HK-2 (cell line): ENCODE results near the gene CEP112.
"Not testable (repeated sequence)": the region's sequence is repeated elsewhere in the genome, so short reads cannot be mapped to it uniquely, and the experiment has no call there.

Source experiments
- DNase-seq: peaks from one replicate; pipeline ENCODE4 v3.0.0-alpha.2; 2018; ENCODE audit not compliant: unreplicated experiment

CEP112 gene

DNA sequence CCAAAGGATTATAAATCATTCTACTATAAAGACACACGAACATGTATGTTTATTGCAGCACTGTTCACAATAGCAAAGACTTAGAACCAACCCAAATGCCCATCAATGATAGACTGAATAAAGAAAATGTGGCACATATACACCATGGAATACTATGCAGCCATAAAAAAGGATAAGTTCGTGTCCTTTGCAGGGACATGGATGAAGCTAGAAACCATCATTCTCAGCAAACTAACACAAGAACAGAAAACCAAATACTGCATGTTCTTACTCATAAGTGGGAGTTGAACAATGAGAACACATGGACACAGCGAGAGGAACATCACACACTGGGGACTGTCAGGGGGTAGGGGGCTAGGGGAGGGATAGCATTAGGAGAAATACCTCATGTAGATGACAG is 111.3 kb downstream of the CEP112 start:
- DNase-seq = not testable (repeated sequence)

GRCh38 chr17:66076546-66077190 is 115.3 kb downstream of the CEP112 start:
- DNase-seq = no peak

DNA sequence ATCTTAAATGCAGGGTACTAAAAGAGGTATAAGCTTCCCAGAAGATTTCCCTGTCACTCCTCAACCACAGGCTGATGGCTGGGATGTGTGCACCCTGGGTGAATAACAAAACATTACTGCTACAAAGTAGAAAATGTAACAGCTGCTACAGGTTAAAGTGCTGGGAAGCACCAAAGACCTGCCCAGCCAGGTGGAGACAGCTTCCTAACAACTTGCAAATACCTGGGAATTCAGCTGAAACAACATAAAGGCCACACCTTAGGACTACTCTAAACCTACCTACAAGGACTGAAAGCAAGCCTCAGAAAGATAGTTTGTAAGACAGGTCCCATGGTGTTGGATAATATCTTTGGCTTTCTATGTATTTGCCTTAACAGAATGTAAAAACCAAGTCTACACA is 118.5 kb downstream of the CEP112 start:
- no peak for DNase-seq

DNA sequence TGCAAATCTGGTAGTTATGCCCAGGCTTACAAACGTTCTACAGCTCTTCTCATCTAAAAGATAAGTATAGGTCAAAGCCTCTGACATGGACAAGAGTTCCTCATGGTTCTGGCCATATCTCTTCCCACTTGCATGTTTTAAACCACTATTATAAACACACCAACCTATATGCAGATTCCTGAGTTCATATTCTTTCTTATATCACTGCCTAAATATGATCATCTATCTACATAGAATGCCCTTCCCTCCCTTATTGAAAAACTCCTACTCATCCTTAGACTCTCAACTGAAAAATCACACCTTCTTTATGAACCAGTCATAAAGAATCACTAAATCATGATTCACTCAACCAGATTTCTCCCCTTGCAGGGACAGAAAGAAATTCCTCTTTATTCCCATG is 128.2 kb downstream of the CEP112 start:
- no peak for DNase-seq

GRCh38 chr17:66056148-66056547 is 135.8 kb downstream of the CEP112 start:
- DNase-seq = no peak

- no peak for DNase-seq
These were observed 137.7 kb downstream of the CEP112 start for GRCh38 chr17:66054242-66054641.

DNA sequence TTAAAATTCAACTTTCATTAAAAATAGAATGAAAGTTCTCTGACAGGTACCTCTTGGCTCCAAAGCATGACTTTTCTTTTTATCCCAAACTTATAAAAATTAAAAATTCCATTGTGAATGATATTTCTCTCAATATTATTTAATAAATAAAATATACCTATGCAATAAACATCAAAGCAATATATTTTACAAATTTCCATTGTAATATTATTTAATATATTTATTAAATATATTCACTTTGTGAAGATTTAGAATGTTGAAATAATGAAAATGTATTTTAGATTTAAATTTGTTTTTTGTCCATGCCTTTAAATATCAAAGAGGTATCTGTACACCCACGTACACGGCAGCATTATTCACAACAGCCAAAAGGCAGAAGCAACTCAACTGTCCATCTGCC is 147.8 kb downstream of the CEP112 start:
- no peak for DNase-seq

- DNase-seq = no peak
These were observed 148.5 kb downstream of the CEP112 start for GRCh38 chr17:66043419-66043818.

DNA sequence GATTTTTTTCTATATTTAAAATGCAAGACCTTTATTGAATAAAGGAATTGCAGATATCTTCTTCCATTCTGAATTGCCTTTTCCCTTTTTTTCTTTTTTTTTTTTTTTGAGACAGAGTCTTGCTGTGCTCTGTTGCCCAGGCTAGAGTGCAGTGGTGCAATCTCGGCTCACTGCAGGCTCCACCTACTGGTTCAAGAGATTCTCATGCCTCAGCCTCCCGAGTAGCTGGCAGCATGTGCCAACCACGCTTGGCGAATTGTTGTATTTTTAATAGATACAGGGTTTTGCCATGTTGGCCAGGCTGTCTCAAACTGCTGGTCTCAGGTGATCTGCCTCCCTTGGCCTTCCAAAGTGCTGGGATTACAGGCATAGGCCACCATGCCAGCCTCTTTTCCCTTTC is 151.5 kb downstream of the CEP112 start:
- DNase-seq = peak; percentile 0

DNA sequence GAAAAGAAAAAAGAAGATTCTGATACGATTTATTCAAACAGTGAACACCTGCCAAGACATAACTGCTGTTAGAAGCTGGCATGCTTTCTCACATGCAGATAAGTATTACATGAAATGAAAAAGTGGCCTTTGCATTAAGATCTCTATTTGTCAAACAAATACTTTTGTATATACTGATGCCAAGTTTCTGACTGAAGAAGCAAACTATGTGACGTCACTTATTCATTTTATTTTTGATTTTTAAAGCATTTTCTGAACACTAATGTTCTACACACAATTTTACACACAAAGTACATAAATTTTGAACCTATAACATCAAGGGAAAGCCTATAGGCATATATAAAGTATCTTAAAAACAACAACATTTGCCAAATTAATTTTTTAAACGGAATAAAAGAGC is 153.8 kb downstream of the CEP112 start:
- no peak for DNase-seq

DNA sequence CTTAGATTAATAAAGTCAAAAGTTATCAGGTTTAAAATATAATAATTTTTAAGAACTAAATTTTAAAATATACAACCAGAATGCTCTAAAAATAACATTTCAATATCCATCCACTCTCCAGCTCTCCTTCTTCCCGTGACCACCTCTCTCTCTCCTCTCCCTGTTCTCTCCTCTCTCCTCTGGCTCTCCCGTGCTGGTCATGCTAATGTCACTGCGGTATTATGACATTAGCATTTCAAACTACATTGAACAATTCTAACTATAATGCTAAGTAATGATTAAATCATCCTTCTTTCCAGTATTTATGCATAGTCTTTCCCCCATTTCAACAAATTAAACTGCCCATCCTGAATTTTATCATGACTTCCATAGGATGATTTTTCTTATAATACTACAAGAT is 154.7 kb downstream of the CEP112 start:
- DNase-seq = no peak

- DNase-seq = no peak
These were observed 159.7 kb downstream of the CEP112 start for GRCh38 chr17:66032082-66032712.

DNA sequence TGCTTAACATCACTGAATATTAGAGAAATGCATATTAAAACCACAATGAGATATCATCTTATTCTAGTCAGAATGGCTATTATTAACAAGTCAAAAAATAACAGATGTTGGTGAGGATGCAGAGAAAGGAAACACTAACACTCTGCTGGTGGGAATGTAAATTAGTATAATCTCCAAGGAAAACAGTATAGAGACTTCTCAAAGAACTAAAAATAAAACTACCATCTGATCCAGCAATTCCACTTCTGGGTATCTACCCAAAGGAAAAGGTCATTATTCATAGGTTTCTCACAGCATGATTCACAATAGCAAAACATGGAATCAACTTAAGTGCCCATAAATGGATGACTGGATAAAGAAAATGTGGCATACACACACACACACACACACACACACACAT is 166.4 kb downstream of the CEP112 start:
- no peak for DNase-seq

DNA sequence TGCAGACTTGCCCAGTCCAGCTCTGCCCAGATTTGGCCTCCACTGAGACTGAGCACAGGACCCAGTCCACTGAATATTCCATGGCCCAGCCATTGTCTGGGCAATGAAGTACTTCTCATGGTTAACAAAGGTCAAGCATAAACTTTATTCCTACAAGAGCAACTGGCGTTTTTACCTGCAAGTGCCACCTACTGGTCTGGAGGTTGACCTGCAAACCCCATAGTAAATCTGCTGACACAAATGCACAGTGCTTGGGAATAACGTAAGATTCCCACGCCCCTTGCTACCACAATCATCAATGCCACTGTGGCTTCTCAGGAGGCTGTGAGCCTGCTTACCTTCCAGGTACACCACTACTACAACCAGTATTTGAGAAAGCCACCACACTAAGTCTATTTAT is 170.2 kb downstream of the CEP112 start:
- DNase-seq = no peak

DNA sequence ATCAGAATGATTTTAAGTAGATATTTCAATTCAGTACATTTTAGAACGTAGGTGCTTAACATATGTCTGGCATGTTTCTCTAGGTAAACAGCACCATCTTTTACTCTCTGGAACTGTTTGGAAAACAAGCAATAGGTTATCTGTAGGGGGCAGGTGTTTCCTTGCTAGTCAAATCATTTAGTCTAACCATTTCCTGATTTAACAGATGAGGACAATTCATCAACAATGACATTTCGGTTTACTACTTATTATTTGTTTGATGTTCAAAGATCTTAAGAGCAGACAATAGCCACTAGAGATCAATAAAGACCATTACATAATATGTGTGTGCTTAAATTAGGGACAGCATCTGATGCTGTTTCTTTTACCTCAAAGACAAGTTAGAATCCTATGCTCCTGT is 173.1 kb downstream of the CEP112 start:
- DNase-seq = no peak

GRCh38 chr17:66016231-66016630 is 175.7 kb downstream of the CEP112 start:
- no peak for DNase-seq

GRCh38 chr17:66008680-66009079 is 183.3 kb downstream of the CEP112 start:
- DNase-seq = no peak

GRCh38 chr17:66006654-66007053 is 185.3 kb downstream of the CEP112 start:
- DNase-seq = no peak

DNA sequence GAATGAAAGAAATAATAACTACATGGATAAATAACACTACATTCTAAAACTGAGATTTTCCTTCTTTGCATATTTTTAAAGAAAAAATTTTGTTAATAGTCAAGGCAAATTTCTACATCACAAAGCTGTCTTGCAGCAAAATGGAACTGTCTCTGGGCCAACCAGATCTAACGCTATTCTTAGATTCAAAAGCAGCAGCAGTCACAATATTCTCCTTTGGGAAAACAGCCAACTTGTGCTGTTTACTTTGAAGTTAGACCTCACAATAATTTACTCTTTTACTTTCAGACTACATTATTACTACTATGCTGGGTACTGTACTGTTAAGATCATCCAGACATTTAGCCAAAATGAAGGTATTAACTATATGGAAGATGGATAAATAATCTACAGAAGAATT is 189.1 kb downstream of the CEP112 start:
- no peak for DNase-seq

DNA sequence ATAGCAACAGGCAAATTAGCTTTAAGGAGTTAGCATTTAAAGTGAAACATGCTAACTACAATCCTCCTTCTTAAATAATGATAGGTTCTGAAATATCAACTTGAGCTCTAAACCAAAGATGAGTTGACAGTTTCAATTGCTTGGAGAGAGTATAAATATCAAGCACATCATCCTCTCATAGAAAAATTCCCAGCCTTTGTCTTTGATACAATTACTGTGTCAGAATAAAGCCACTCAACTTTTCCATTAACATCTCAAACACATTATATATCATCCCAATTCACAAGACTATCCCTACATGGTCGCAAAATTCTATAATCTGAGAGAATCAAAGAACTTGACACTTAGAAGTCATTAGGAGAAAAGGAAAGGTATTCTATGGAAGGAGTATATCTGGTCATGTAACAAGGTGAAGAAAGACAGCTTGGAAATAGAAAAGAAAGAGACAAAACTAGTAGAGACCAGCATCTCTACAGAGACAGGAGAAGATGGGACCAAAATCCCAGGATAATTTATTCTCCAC is 189.8 kb downstream of the CEP112 start:
- DNase-seq = no peak

- DNase-seq = no peak
These were observed 191.7 kb downstream of the CEP112 start for GRCh38 chr17:66000216-66000615.

DNA sequence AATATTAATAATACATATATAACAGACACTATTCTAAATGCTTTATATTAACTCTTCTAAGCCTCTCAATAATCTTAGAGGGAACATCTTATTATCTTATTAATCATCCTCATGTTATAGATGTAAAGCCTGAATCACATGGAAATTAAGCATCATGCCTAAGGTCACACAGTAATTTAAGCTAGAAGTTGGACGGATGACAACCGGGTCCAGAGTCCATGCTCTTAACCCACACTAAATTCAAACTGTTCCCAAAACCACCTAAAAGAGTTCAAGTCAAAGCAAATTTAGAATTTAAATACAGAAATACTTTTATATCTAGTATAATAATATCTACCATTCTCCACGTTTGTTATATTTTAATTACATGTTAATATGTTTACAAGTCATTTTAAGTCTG is 193.3 kb downstream of the CEP112 start:
- DNase-seq = no peak

DNA sequence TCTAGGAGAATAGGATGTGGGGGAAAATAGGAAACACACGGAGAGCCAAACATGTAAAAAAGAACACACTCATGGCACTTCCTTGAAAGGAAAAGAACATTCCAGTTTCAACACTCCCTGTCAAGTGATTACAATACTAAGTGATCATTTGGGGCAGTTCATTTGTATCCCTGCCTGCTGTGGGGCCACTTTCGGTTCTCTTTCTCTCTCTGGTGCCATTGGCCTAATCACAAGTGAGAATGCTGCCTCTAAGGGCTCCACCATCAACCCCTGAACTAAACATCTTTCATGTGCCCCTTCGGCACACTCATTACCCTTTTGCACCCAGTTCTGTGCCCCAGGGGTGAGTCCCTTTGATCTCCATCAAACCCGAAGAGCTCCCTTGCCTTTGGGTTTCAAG is 197.3 kb downstream of the CEP112 start:
- no peak for DNase-seq

DNA sequence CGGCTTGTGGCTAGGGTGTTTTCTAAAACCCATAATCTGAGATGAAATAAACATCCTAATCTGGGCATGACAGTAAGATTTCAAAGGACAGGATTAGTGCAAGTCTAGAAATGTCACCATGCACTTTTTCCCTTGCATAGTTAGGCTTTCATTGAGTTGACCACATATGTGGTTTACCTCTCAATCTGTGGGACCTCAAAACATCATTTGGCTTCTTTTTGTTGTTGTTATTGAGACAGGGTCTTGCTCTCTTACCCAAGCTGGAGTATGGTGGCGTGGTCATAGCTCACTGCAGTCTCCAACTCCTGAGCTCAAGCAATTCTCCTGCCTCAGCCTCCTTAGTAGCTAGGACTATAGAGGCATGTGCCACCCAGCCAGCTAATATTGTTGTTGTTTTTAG is 197.8 kb downstream of the CEP112 start:
- DNase-seq = no peak
